SW 1271 (cell line): ENCODE measurements around the gene RAB2B.
"Not testable (repeated sequence)": the region's sequence is repeated elsewhere in the genome, so short reads cannot be mapped to it uniquely, and the experiment has no call there.

Experiments used
- DNase-seq, 2 experiments: peaks; one replicate each; lab custom pipeline; 2025; lab: John Stamatoyannopoulos, UW

Gene RAB2B

GRCh38 chr14:21486640-21487087 lies 9.9 kb upstream of the RAB2B start:
- DNase-seq, result no peak

GRCh38 chr14:21476523-21476924 lies 235 bp downstream of the RAB2B start:
- DNase-seq, result peak in 1 of 2 experiments; percentile 90

- DNase-seq, result no peak
Observed at GRCh38 chr14:21475767-21476522, 814 bp downstream of the RAB2B start.

GRCh38 chr14:21467616-21468015 lies 9.1 kb downstream of the RAB2B start:
- no peak for DNase-seq

- DNase-seq, result peak; percentile 99
Observed at GRCh38 chr14:21455912-21456667, 20.7 kb downstream of the RAB2B start, which contains the start of gene CHD8. CHD8 (minus strand) TSS chr14:21456123; CDS start chr14:21431643, 24,480 bp downstream.

- DNase-seq, result no peak
Observed at GRCh38 chr14:21455592-21455911, 21.2 kb downstream of the RAB2B start.

- DNase-seq, result peak in 1 of 2 experiments; percentile 53
Observed at GRCh38 chr14:21454843-21455544, 21.8 kb downstream of the RAB2B start.

- no peak for DNase-seq
Observed at GRCh38 chr14:21449899-21450216, 26.9 kb downstream of the RAB2B start.

- DNase-seq, result not testable (repeated sequence)
Observed at GRCh38 chr14:21442657-21443056, 34.1 kb downstream of the RAB2B start.

GRCh38 chr14:21440859-21441258 lies 35.9 kb downstream of the RAB2B start:
- DNase-seq, result no peak

GRCh38 chr14:21437063-21437901 lies 39.5 kb downstream of the RAB2B start:
- peak; percentile 95 to 98 for DNase-seq

- DNase-seq, result no peak
Observed at GRCh38 chr14:21436567-21437062, 40.1 kb downstream of the RAB2B start.

- DNase-seq, result no peak
Observed at GRCh38 chr14:21431126-21431525, 45.6 kb downstream of the RAB2B start.

- DNase-seq, result no peak
Observed at GRCh38 chr14:21428930-21429329, 47.8 kb downstream of the RAB2B start.

GRCh38 chr14:21426692-21427091 lies 50.1 kb downstream of the RAB2B start:
- no peak for DNase-seq

- DNase-seq, result no peak
Observed at GRCh38 chr14:21419528-21419927, 57.2 kb downstream of the RAB2B start.

GRCh38 chr14:21415329-21415728 lies 61.4 kb downstream of the RAB2B start:
- DNase-seq, result no peak

- DNase-seq, result no peak
Observed at GRCh38 chr14:21414137-21414631, 62.6 kb downstream of the RAB2B start.
